SK-N-MC (cell line): ENCODE data around the gene KAT6B.

Experiments
- DNase-seq: peaks from one replicate; pipeline ENCODE4 v3.0.0-alpha.2; 2011; ENCODE audit warnings: low read depth, low spot score
- H3K27ac ChIP-seq: fragments of 200-600 bp; sonication (generic); 2 replicates; pipeline ENCODE4 v1.5.1; 2016; ENCODE audit warnings: mixed run types
- H3K36me3 ChIP-seq: fragments of 200-600 bp; sonication (generic); 2 replicates; pipeline ENCODE4 v1.6.1; 2017; ENCODE audit warnings: antibody characterized with exemption, low read length, mixed read lengths; ENCODE audit not compliant: insufficient read depth
- H3K4me3 ChIP-seq: fragments of 200-600 bp; sonication (generic); 2 replicates; pipeline ENCODE4 v1.5.1; 2016
- H3K9ac ChIP-seq: fragments of 200-600 bp; sonication (generic); 2 replicates; pipeline ENCODE4 v1.8.0; 2017; ENCODE audit warnings: mixed run types, mixed read lengths; ENCODE audit not compliant: insufficient read length
- H3K9me3 ChIP-seq: fragments of 200-600 bp; sonication (generic); 2 replicates; pipeline ENCODE4 v1.6.1; 2017; ENCODE audit warnings: low read depth, mild to moderate bottlenecking, antibody characterized with exemption, low read length, moderate library complexity, mixed read lengths
- EZH2 ChIP-seq: fragments of 200-600 bp; sonication (generic); IDR thresholded peaks from one replicate; pipeline ENCODE4 v1.6.1; 2017; ENCODE audit warnings: antibody characterized with exemption
- FOXP2 ChIP-seq: optimal IDR thresholded peaks from 2 replicates; pipeline ENCODE3; 2011; ENCODE audit warnings: mild to moderate bottlenecking, moderate library complexity; ENCODE audit not compliant: insufficient read depth; ENCODE audit errors: extremely low read length, control extremely low read depth
- POLR2AphosphoS5 ChIP-seq: IDR thresholded peaks from 2 replicates; pipeline ENCODE4 v1.6.1; 2012; ENCODE audit warnings: mild to moderate bottlenecking, low read depth, low read length, borderline replicate concordance

KAT6B gene

DNA sequence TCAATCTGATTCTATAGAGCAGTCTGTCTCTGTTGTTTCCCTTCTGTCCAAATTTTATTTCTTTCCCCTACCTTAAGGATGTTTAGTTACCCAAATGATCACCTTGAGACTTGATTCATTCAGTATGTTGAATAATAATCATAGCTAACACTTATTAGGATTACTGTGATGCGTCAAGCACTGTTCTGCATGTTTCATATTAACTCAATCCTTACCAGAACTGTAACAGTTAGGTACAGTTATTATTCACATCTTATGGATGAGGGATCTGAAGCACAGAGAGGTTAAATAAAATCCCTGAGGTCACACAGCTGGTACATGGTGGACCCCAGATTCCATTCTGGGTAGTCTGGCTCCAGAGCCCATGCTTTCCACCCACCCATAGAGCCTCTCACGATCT, 187.1 kb downstream of the KAT6B start:
- no peak for TF ChIP-seq POLR2AphosphoS5
- H3K4me3 ChIP-seq: no peak overlapping the region
- no peaks in the 10 kb centered on the region for H3K36me3 ChIP-seq
- H3K9ac ChIP-seq: no peak overlapping the region
- DNase-seq: no peak
- no peaks in the 10 kb centered on the region for H3K9me3 ChIP-seq
- no peak overlapping the region for H3K27ac ChIP-seq

- no peaks in the 10 kb centered on the region for H3K9me3 ChIP-seq
- H3K27ac ChIP-seq: no peak overlapping the region
- no peak for DNase-seq
- no peaks in the 10 kb centered on the region for H3K36me3 ChIP-seq
- no peak overlapping the region for H3K4me3 ChIP-seq
- TF ChIP-seq POLR2AphosphoS5: no peak
- no peak for TF ChIP-seq EZH2
- TF ChIP-seq FOXP2: no peak
- H3K9ac ChIP-seq: no peak overlapping the region
Observed at GRCh38 chr10:75014516-75015230, 188.3 kb downstream of the KAT6B start.

DNA sequence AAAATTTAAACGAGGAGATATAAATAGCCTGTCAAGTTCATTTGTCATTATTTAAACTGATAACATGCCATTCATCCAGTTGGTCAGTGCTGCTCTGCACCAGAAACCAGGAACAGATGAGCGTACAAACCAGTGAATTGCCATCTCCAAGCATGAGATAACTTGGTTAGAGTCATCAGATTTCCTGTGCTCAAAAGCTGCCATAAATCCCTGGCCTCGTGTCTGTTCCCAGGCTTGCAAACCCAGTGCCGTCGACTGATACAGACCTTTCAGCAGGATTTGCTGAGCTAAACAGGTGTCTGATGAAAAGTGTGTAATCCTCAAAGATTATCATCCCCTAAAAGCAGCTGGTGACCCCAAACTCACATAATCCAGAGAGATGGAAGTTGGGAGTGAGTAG, 189.0 kb downstream of the KAT6B start:
- TF ChIP-seq EZH2 (no peak), POLR2AphosphoS5 (no peak), FOXP2 (no peak)
- no peaks in the 10 kb centered on the region for H3K36me3 ChIP-seq
- DNase-seq: no peak

DNA sequence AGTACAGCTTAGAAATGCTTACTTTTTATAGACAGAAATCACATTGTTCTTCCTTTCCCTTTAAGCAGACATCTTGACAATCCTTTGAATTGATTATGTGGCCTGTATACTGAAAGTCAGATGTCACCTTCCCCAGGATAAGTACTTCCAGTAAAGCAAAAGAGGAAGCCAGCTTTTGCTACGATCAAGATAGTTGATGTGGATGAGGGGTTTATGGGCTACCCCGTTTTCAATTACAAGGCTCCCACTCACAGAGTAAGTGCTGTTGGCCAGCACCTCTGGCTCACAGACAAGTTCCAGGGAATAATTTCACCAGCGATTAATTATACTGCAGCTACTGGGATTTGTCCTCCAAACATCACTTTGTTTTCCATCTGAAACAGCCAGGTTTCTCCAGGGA, 189.9 kb downstream of the KAT6B start:
- TF ChIP-seq EZH2 (no peak), FOXP2 (no peak)
- H3K4me3 ChIP-seq: no peak overlapping the region
- no peak for DNase-seq
- H3K36me3 ChIP-seq: no peaks in the 10 kb centered on the region
- no peak overlapping the region for H3K27ac ChIP-seq
- H3K9ac ChIP-seq: no peak overlapping the region
- H3K9me3 ChIP-seq: no peaks in the 10 kb centered on the region

More for the DNA sequence above, 189.0 kb downstream of the KAT6B start:
- H3K9ac ChIP-seq: no peak overlapping the region
- H3K4me3 ChIP-seq: no peak overlapping the region
- no peaks in the 10 kb centered on the region for H3K9me3 ChIP-seq
- H3K27ac ChIP-seq: no peak overlapping the region

- Histone ChIP-seq H3K27ac (no peak overlapping the region), H3K36me3 (no peaks in the 10 kb centered on the region), H3K4me3 (no peak overlapping the region), H3K9ac (no peak overlapping the region), H3K9me3 (no peaks in the 10 kb centered on the region)
- no peak for TF ChIP-seq EZH2
- TF ChIP-seq POLR2AphosphoS5: no peak
- TF ChIP-seq FOXP2: no peak
- no peak for DNase-seq
Observed at GRCh38 chr10:75018251-75018650, 191.9 kb downstream of the KAT6B start.

GRCh38 chr10:75018686-75019307, 192.4 kb downstream of the KAT6B start:
- H3K36me3 ChIP-seq: no peaks in the 10 kb centered on the region
- TF ChIP-seq FOXP2: no peak
- no peak for TF ChIP-seq EZH2
- TF ChIP-seq POLR2AphosphoS5: no peak
- H3K27ac ChIP-seq: no peak overlapping the region
- no peak overlapping the region for H3K9ac ChIP-seq
- H3K9me3 ChIP-seq: no peaks in the 10 kb centered on the region
- H3K4me3 ChIP-seq: no peak overlapping the region
- no peak for DNase-seq

DNA sequence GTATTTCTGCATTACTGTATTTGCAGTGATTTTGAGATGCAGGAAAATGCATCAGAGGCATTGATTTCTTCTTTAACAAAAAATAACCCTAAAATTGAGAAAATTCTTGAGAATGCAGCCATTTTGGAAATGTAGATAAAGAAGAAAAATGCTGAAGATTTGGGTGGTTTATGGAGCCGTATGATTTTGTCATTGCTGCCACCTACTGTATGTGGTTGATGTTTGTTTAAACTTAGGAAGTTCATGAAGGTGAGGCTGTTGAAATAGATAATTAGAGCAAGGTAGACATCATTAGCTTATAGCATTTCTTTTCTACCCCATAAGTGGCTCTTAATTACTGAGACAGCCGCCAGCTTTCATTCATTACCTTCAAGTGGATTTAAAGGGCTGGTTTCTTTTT, 193.0 kb downstream of the KAT6B start:
- Histone ChIP-seq H3K9me3 (no peaks in the 10 kb centered on the region), H3K9ac (no peak overlapping the region), H3K27ac (no peak overlapping the region), H3K4me3 (no peak overlapping the region), H3K36me3 (no peaks in the 10 kb centered on the region)
- TF ChIP-seq POLR2AphosphoS5: no peak
- TF ChIP-seq FOXP2: no peak
- no peak for TF ChIP-seq EZH2
- no peak for DNase-seq

DNA sequence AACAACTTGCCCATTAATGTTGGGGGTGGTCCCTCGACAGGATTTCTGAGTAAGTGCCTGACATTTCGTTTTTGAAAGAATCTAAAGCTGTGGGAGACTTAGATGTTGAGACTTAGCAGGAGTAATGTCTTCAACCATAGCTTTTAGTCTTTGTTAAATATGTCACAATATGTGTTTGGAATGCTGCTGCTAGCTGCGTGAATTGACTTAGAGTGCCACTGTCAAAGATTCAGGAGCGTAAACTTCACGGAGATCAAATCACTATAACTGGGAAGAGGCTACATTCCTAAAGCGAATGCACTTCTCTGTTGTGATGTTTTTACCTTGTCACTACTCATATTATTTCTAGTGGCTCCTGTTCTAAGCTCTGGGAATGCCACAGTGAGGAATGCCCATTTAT, 193.8 kb downstream of the KAT6B start:
- no peak overlapping the region for H3K9ac ChIP-seq
- no peaks in the 10 kb centered on the region for H3K36me3 ChIP-seq
- H3K9me3 ChIP-seq: no peaks in the 10 kb centered on the region
- H3K27ac ChIP-seq: no peak overlapping the region
- no peak for DNase-seq
- H3K4me3 ChIP-seq: no peak overlapping the region
- no peak for TF ChIP-seq FOXP2
- TF ChIP-seq EZH2: no peak
- no peak for TF ChIP-seq POLR2AphosphoS5

GRCh38 chr10:75021379-75022249, 195.2 kb downstream of the KAT6B start:
- no peak overlapping the region for H3K4me3 ChIP-seq
- no peak for DNase-seq
- H3K27ac ChIP-seq: no peak overlapping the region
- no peaks in the 10 kb centered on the region for H3K36me3 ChIP-seq
- no peaks in the 10 kb centered on the region for H3K9me3 ChIP-seq
- H3K9ac ChIP-seq: no peak overlapping the region
- TF ChIP-seq POLR2AphosphoS5 (no peak), FOXP2 (no peak), EZH2 (no peak)
